Panc1 (cell line): Measurements from ENCODE around the gene SOWAHC.

Experiments
- CTCF ChIP-seq: fragments of 450-650 bp; IDR thresholded peaks from 2 replicates; pipeline ENCODE4 v1.5.1; 2017; ENCODE audit warnings: mild to moderate bottlenecking
- POLR2AphosphoS5 ChIP-seq: IDR thresholded peaks from 2 replicates; pipeline ENCODE4 v1.6.1; 2012; ENCODE audit warnings: mild to moderate bottlenecking, low read depth, low read length, moderate library complexity
- REST ChIP-seq, 2 experiments: IDR thresholded peaks; 2 replicates each; pipeline ENCODE4 v1.6.1; 2011 to 2012; ENCODE audit warnings: low read depth in 2 of 2, control low read depth in 1 of 2, low read length in 1 of 2, mild to moderate bottlenecking in 1 of 2, moderate library complexity in 1 of 2; ENCODE audit not compliant: insufficient read depth in 1 of 2

GRCh38 chr2:109614715-109615636, 812 bp downstream of the SOWAHC start:
- TF ChIP-seq CTCF = no peak
- TF ChIP-seq POLR2AphosphoS5 = no peak
- no peak for TF ChIP-seq REST (IDR thresholded peaks at IDR 0.05; ENCODE audit: insufficient read depth in 1 of 2, low read depth in 2 of 2, low read length in 1 of 2)
